Hematopoietic multipotent progenitor cell treated with erythropoietin and hydrocortisone succinate and interleukin-3 and kit ligand, for 8 days (in vitro differentiated cells): ENCODE data around the gene DEDD2.
"Not testable (repeated sequence)": the region's sequence is repeated elsewhere in the genome, so short reads cannot be mapped to it uniquely, and the experiment has no call there.

Experiments used
- DNase-seq: peaks from one replicate; pipeline ENCODE4 v3.0.0-alpha.2; 2015

The DEDD2 gene, protein sequence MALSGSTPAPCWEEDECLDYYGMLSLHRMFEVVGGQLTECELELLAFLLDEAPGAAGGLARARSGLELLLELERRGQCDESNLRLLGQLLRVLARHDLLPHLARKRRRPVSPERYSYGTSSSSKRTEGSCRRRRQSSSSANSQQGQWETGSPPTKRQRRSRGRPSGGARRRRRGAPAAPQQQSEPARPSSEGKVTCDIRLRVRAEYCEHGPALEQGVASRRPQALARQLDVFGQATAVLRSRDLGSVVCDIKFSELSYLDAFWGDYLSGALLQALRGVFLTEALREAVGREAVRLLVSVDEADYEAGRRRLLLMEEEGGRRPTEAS

DNA sequence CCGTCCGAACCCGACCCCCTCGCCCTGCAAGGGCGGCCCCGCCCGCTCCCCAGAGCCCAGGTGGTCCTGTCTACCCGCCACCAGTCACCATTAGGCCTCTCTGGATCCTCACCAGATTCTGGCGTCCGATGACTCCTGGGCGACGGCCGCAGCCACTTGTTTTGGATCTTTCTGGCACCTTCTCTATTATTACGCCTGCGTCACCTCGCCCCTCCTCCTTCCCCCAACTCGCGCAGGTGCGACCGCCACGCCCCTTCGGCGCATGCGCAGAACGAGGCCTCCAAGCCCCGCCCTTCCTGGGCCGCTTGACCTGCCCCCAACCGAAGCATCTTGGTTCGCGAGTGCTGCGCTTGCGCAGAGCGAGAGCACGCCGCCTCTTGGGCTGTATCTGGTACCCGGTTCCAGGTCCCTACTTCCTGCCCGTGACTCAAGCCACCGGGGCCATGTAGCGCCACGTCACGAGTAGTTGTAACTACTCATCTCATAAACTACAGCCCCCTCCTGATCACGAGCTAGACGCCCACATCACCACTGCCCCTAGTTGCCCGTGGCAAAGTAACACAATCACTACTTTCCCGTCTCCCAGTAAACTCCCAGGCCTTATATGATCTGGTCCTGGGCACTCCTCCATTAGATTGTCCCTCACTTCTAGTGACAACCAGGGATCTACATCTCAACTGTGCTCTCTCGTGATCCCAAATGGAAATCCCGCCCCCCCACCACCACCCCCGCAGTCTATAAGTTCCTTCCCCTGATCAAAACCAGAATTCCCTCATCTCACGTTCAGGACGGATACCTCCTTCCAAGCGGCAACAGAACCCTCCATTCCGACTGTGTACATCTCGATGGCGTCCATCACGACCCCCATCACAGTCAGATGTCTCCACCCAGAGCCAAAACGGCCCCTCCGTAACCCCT lies at the start of gene DEDD2:
DEDD2 (minus strand) TSS at position 158 of the 918 bp plus-strand sequence. CDS start 670 bp downstream, outside the sequence.
- peak; percentile 97 for DNase-seq

DNA sequence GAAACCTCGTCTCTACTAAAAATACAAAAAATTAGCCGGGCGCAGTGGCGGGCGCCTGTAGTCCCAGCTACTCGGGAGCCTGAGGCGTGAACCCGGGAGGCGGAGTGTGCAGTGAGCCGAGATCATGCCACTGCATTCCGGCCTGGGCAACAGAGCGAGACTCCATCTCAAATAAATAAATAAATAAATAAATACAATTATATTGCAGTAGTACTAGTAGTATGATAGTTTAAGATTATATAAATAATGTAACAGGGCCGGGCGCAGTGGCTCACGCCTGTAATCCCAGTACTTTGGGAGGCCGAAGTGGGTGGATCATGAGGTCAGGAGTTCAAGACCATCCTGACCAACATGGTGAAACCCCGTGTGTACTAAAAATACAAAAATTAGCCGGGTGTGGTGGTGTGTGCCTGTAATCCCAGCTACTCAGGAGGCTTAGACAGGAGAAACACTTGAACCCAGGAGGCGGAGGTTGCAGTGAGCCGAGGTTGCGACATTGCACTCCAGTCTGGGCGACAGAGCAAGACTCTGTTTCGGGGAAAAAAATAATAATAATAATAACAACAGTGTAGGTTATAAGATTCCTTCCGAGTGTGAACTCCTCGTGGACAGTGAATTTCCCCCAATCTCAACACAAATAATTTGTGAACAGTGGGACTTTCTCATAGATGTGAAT lies 49.6 kb upstream of the DEDD2 start:
- DNase-seq, result not testable (repeated sequence)

DNA sequence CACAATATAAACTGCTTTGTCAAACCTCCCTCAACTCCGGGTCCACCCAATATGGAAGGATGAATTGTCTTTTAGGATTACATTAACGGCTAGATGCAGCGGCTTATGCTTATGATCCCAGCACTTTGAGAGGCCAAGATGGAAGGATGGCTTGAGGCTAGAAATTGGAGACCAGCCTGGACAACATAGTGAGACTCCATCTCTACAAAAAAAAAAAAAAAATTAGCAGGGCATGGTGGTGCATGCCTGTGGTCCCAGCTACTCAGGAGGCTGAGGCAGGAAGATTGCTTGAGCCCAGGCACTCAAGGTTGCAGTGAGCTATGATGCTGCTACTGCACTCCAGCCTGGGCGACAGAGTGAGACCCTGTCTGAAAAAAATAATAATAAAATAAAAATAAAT lies 48.6 kb upstream of the DEDD2 start:
- not testable (repeated sequence) for DNase-seq

DNA sequence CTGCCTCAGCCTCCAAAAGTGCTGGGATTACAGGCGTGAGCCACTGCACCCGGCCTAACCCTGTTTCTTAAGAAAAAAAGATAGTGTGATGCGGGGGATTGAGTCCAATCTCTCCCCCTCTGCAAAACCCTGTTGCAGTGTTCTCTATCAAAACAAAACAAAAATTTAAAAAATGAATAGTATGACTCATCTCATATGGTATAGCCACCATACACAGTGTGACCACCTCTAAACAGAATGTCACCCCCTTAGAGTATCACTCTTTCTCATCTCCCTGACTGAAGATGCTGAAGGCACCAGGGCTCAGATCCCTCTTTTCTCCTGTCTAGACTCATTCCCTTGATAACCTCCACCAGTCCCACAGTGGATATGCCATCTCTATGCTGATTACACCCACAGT lies 44.3 kb upstream of the DEDD2 start:
- no peak for DNase-seq

DNA sequence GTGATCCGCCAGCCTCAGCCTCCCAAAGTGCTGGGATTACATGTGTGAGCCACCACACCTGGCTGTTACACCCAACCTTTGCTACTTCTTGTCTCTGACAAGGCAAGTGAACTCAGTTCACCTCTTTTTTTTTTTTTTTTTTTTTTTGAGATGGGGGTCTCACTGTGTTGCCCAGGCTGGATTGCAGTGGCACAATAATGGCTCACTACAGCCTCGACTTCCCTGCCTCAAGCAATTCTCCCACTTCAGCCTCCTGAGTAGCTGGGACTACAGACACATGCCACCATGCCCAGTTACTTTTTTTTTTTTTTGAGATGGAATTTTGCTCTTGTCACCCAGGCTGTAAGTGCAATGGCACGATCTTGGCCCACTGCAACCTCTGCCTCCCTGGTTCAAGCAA lies 40.4 kb upstream of the DEDD2 start:
- DNase-seq, result not testable (repeated sequence)

DNA sequence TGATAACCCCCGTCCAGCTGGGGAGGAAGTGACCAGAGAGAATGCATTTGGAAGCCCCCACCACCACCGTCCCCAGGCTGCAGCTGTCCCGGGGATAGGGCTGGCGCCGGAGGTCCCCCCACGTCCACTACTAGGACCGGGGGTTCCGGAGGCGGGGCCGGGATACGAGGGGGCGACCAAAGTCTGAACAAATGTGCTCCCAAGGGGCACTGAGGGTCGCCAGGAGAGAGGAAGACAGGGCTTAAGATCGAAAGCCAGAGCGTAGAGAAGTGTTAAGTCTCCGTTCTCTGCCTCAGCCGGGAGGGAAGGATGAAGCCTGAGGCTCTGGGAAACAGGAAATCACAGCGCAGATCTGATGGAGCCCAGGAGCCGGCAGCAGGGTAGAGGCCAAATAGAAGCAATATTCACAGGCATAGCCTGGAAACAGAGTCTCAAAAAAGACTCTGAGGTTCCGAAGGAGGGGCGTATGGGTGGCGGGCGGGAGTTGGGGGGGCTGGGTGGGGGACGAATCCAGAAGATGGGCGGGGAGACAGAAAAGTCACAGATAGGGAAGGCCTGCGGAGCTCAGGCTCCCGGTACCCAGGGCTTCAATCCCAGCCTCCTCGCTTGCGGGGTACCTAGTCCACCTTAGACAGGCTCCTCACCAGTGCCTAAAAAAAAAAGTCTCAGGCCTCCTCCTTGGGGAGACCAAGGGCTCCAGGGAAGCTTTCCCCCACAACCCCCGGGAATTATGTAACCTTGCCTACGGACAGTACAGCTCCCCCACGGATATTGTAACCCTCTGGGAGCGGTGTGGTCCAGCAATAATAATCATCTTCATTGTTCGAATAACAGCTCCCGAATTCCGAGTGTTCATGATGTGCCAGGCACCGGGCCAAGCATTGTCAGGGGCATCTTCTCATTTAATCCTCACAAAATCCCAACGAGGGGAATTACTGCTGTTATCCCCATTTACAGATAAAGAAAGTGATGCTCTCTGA lies 38.6 kb upstream of the DEDD2 start:
- DNase-seq, result no peak

DNA sequence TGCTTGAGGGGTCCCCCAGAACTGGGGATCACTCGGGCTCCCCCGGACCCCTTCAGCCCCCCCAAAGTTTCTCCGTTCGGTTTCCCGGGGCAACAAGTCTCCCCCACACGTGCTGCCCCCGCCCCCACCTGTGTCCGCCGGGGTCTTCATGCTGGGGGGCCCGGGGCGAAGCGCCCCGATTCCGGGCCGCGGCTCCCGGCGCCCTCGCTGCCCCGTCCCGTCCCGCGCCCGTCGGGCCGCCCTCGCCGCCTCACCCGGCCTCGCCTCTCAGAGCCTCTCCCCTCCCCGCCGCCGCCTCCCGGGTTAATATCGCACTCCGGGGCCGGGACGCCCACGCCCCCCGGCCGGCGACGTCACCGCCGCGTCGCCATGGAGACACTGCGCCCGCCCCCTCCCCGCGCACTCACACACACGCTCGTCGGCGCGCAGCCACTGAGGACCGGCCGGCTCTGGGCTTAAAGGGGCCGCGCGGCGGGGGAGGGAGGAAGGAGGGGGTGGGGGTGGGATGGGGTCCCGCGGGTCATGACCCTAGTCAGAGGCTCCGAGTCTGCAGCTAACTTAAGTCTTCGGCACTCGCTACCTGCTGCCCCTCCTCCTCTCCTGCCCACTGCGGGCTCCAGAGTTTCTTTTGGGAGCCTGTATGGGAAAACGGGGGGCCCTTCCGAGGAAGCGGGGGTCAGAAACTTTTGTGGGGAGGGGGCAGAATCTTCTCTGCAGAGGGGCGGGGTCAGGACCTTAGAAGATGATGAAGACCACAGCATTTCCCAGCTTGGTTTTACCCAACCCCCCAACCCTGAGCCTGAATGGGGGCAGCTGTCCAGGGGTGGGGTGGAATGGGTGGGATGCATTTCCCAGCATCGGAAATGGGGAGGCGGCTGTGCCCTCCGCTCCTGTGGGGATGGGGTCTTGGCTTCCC lies 37.6 kb upstream of the DEDD2 start, which contains the start of gene ERF:
ERF (minus strand) TSS at position 279 of the 916 bp plus-strand sequence; CDS start at position 150, 129 bp downstream.
- peak; percentile 88 for DNase-seq

DNA sequence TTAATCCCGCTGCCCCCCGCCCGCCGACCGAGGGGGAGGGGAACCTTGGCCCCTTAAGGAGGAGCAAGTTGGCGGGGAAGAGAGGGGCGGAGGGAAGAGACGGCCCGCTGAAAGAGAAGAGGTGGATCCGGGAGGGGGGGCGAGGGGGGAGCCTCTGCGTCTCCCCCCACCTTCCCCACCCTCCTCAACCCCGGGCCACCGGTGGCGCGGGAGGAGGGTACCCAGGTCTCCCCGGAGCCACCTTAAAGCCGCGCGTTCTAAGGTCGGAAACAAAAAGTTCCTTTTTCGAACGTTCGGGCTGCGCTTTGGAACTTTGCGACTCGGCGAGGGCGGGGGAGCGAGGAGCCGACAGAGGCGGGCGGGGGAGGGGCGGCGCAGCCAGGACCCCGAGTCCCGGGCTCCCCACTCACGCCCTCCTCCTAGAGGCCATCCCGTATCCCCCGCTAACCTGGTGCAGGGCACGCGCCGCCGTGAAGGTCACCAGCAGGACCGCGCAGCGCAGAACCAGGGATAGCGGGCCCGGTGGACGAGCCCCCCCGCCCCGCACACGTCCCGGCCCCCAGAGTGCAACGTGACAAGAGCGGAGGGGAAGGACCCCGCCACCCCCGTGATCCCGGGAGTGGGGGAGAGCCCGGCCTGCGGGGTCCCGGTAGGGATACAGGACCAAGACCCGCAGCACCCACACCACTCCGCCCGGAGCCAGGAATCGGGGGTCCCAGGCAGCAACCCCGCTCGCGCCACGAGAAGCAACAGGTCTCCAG lies 36.8 kb upstream of the DEDD2 start:
- DNase-seq, result peak; percentile 70

DNA sequence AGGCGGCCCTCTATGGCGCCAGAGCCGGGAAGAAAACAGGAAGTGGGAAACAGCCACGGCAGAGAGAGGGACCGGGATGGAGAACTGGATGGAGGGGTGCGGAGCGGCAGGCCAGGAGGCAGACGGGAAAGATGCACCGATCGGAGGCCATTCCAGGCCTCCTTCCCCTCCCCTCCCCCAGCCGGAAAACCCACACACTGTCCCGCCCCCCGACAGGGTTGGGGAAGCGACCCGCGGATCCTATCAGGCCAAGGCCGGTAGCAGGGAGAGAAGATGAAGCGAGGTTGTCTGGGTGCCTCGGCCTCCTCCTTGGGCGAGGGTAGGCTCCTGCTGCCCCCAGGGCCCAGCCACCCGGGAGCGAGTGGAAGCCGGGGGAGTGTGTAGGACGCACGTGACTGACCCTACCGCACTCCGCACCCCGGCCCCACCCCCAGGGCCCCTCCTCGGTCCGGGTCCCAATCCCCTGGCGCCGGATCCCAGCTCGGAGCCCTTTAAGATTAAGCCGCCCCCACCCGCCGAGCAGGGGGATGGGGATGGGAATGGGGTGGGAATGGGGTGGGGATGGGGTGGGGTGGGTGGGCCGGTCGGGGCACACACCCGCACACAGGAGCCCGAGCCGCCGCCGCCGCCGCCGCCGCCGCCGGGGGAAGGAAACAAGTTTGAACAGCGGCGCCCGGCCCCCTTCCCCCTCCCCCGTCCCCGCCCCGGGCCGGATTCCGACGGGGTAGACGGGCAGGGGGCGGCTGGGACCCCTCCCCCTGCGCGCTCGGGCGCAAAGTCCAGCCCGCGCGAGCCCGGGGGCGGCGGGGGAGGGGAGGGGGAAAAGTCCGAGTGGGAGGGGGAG lies 36.0 kb upstream of the DEDD2 start:
- DNase-seq, result peak; percentile 63

DNA sequence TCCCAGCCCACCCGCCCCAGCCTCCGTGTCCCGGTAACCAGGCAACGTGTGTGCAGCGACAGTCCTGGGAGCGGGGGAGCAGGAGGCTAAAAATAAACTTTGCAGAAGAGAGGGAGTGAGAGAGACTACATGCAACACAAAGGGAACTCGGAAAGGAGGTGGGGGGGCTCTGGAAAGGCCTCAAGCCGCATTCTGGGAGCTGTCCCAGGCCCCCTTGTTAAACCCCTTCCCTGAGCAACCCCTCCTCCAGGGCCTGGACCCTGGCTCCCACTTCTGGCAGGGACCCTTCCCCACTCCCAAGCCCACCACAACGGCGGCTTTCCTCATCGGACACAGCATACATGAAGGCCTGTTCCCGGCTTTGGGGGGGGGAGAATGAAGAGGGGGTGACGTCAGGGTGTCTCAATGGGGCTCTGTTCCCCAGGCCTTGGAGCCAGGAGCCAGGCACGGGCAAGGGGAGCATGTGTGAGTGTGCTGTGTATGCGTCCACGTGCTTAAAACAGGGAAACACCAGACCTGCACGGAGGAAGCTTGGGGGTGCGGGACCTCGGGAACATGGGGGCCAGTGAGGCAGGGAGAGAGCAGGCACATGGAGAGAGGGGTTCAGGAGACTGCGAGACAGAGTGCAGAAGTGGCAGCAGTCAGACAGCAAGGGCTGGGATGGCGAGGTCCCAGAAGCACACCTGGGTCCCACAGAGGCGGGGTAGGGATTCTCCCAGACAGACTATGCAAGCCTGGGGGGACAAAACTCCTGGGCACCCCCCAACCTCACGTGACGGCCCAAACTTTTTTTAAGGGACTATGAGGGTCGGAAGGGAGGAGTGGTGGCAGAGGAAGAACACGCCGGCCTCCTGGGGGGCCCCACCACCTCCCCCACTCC lies 35.1 kb upstream of the DEDD2 start:
- DNase-seq, result peak; percentile 43

DNA sequence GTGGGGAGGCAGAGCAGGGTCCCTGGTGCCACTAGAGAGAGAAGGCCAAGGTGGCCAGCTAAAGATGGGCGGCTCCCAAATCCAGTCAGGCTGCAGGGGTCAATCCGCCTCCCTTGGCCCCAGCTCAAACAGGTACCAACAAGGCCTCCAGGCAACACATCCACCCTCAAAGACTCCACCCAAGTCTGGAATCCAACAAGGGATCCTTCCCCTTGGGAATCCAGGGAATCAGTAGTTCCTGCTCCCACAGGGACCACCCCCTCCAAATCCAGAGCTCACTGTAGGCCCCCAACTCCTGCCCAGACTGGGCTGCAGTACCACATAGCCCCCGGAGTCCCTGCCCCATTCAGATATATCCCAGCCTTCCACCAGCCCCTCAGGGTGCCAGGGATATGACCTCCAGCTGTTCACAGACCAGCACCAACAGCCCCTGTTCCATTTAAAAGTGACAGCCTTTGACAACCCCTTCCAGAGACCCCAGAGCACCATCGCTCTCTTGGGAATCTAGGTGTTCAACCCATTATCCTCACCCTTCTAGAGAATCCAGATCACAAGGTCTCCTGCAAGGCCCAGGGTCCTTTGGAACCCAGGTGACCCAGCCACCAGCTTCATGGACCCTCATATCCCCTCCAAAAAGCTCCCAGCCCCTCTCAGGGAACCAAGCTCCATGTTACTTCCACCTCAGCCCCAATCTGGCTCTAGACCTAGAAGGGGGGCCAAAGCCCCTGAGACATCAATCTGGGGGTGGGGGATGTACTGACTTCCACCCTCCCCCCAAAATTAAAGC lies 34.3 kb upstream of the DEDD2 start:
- no peak for DNase-seq

DNA sequence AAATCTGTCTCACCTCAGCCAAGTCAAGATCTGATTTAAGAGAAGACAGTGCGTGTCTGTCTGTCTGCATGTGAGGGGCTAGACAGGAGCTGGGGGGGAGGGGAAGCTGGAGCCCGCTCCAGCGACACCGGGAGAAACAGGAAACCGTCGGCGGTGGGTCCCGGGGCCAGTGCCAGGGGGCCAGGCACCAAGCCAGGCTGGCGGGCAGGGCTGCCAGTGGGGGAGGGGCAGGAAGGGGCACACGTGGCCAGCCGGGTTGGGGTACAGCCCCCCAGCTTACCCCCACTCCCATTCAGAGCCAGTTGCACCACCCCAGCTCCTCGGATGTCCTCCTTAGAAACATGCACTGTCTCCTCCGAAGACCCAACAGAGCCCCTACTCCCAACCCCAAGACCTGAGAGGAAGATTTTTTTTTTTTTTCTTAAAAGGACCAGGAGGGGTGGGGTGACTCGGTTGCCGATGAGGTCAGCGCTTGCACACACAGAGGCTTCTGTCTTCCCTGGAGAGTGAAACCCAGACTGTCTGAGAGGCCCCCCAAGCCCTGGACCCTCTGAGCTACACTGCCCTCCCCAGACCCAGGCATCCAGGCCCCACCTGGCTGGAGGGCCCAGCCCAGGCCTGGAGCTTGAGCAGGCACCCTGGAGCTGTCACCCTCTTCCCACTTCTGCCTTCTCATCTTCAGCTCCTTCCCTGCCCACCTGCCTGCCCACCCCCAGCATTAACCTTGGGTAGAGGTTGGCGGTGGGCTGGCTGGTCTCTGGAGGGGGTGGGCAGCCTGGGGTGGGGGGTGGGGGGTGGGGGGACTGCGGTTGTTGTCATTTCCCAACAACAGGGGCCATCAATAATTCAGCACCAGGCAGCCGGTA lies 33.4 kb upstream of the DEDD2 start:
- DNase-seq, result peak; percentile 39

DNA sequence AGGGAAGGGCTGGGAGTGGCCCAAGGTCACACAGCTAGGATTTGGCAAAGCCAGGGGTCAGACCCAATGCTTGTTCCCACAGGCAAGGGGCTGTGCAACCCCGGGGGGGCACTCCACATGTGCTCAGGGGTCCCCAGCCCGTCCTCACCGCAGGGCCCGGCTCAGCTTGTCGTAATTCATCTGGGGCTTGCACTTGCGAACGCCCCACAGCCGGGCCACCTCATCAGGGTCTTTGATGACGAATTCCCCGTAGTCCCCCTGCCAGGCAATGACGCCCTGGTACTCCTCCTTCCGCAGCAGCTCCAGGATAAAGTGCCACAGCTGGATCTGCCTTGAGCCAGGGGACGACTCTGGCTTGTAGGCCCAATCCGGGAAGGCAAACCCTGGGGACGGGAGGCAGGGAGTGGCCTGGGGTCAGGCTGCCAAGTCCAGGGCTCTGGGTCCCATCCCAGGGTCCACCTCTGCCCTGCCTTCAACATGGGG lies 32.7 kb upstream of the DEDD2 start:
- no peak for DNase-seq

DNA sequence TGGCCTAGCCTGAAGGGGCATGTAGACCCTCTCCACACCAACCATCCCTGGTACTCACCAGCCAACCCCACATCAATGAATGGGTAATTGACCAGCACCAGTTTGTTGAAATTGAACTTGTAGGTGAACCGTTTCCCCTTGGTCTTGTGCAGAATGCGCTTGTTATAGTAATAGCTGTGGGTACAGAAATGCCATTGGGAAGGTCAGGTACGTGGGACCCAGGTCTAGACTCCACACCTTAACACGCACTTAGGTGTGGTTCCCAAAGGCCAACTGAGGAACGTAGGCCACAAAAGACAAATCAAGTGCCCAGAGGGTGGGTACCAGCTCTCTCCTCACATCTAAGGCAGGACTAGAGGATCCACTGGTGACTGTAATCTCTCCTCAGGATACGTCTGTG lies 32.3 kb upstream of the DEDD2 start:
- no peak for DNase-seq

DNA sequence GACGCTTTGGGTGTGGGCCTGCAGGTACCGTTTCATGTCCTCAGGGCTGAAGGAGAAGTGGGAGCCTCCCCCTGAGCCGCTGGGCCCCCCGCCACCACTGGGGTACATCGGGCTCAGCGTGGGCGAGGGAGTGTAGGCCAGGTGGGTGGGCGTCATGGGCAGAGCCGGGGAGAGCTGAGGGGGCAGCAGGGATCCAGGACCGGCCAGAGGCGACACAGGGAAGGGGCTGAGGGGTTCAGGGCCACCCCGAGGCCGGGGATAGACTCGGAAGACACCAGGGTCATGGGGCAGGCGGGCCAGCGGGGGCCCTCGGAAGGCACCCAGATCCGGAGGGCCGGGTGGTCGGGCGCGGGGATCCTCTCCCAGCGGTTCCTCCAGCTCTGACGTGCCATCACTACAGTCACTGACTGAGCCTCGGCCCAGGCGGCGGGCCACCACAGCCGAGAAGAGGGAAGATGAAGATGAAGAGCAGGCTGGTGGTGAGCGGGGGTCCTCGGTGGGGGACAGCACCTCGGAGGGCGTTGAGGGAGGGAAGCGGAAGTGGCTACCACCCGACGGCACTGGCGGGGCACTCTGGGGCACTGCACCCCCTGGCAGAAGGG lies 31.8 kb upstream of the DEDD2 start:
- DNase-seq, result no peak
